ENCODE data around the gene NCSTN. TPM values are rescaled to one million over a fixed set of nuclear protein-coding genes. Genes with fewer than 3 reads are reported as not detected.

The NCSTN gene
- total and polyA plus RNA-seq, 9 of the 15 experiments (the other 6 are each of a cell fraction or from before 2014, with no cell fraction given), result 21.3 to 91.1 (median 57.9) TPM

DNA sequence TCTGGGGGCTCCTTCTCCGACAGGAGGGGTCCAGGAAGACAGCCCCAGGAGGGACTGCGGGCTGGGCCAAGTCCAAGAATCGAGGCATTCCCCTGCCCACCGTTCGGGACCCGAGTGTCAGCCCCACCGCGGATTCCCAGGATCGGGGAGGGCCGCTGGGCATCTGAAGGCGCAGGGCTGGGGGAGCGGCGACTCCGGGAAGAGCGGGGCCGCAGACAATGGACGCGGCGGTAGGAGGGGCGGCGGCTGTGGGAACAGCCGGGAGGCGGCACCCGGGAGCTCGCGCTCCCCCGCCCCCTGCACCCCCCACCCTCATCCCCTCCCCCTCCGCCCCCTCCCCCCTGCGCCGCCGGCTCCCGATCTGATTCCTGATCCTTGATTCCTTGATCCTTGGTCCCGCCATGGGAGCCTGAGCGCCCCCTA, 57.1 kb downstream of the NCSTN start, which contains the start of gene VANGL2 (continued):
- TF ChIP-seq NCOA2 (IDR thresholded peaks at IDR 0.05; ENCODE audit: partially characterized antibody in 2 of 2), result no peak
- TF ChIP-seq ZEB2 (IDR thresholded peaks at IDR 0.05), result no peak
- peak; percentile 61 for TF ChIP-seq RBFOX2 (IDR thresholded peaks at IDR 0.05; ENCODE audit: low read depth, low read length)
- TF ChIP-seq ZBTB17 (CRISPR knock-in tag; IDR thresholded peaks at IDR 0.05), result 0 out of 2 replicates have a peak, but pooled peaks have one; percentile 27
- TF ChIP-seq YY1 (IDR thresholded peaks at IDR 0.05; ENCODE audit: borderline replicate concordance in 1 of 3, control insufficient read depth in 1 of 3, extremely low read depth in 1 of 3, insufficient read depth in 3 of 3, insufficient read length in 1 of 3, insufficient replicate concordance in 2 of 3, low read depth in 1 of 3, low read length in 2 of 3), result peak; percentile 15 to 90 (median 80)
- 0 out of 2 replicates have a peak, but pooled peaks have one; percentile 40 for TF ChIP-seq ZNF766 (CRISPR knock-in tag; conservative IDR thresholded peaks at IDR 0.05)
- TF ChIP-seq ILK (tag; IDR thresholded peaks at IDR 0.05; ENCODE audit: borderline replicate concordance, low read depth), result no peak
- no peak for TF ChIP-seq NCOA6 (IDR thresholded peaks at IDR 0.05)
- TF ChIP-seq NFE2L1 (tag; IDR thresholded peaks at IDR 0.05; ENCODE audit: borderline replicate concordance, low read depth), result no peak
- no peak for TF ChIP-seq KLF1 (tag; IDR thresholded peaks at IDR 0.05)
- no peak for TF ChIP-seq ZC3H4 (CRISPR knock-in tag; IDR thresholded peaks at IDR 0.05; ENCODE audit: borderline replicate concordance)
- TF ChIP-seq, protein P1, sequence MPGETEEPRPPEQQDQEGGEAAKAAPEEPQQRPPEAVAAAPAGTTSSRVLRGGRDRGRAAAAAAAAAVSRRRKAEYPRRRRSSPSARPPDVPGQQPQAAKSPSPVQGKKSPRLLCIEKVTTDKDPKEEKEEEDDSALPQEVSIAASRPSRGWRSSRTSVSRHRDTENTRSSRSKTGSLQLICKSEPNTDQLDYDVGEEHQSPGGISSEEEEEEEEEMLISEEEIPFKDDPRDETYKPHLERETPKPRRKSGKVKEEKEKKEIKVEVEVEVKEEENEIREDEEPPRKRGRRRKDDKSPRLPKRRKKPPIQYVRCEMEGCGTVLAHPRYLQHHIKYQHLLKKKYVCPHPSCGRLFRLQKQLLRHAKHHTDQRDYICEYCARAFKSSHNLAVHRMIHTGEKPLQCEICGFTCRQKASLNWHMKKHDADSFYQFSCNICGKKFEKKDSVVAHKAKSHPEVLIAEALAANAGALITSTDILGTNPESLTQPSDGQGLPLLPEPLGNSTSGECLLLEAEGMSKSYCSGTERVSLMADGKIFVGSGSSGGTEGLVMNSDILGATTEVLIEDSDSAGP (CRISPR knock-in tag; IDR thresholded peaks at IDR 0.05), result no peak
- TF ChIP-seq, protein P2, sequence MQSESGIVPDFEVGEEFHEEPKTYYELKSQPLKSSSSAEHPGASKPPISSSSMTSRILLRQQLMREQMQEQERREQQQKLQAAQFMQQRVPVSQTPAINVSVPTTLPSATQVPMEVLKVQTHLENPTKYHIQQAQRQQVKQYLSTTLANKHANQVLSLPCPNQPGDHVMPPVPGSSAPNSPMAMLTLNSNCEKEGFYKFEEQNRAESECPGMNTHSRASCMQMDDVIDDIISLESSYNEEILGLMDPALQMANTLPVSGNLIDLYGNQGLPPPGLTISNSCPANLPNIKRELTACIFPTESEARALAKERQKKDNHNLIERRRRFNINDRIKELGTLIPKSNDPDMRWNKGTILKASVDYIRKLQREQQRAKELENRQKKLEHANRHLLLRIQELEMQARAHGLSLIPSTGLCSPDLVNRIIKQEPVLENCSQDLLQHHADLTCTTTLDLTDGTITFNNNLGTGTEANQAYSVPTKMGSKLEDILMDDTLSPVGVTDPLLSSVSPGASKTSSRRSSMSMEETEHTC (IDR thresholded peaks at IDR 0.05), result no peak
- TF ChIP-seq POLR2B (IDR thresholded peaks at IDR 0.05; ENCODE audit: low read depth, partially characterized antibody), result no peak
- TF ChIP-seq, protein P3, sequence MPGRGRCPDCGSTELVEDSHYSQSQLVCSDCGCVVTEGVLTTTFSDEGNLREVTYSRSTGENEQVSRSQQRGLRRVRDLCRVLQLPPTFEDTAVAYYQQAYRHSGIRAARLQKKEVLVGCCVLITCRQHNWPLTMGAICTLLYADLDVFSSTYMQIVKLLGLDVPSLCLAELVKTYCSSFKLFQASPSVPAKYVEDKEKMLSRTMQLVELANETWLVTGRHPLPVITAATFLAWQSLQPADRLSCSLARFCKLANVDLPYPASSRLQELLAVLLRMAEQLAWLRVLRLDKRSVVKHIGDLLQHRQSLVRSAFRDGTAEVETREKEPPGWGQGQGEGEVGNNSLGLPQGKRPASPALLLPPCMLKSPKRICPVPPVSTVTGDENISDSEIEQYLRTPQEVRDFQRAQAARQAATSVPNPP (IDR thresholded peaks at IDR 0.05; ENCODE audit: borderline replicate concordance, insufficient read depth, insufficient read length), result no peak
- no peak for TF ChIP-seq RBM15 (IDR thresholded peaks at IDR 0.05; ENCODE audit: insufficient read depth, low read length)
- no peak for TF ChIP-seq NUFIP1 (IDR thresholded peaks at IDR 0.05; ENCODE audit: partially characterized antibody)
- no peak for TF ChIP-seq ZFP36 (IDR thresholded peaks at IDR 0.05; ENCODE audit: low read depth, low read length, partially characterized antibody)
- no peak for TF ChIP-seq CHD1 (IDR thresholded peaks at IDR 0.05; ENCODE audit: low read length)
- peak; percentile 35 for TF ChIP-seq PCBP2 (IDR thresholded peaks at IDR 0.05; ENCODE audit: low read depth, low read length, poor library complexity, severe bottlenecking)
- no peak for TF ChIP-seq ZFP30 (CRISPR knock-in tag; IDR thresholded peaks at IDR 0.05; ENCODE audit: borderline replicate concordance)
- TF ChIP-seq, protein P4, sequence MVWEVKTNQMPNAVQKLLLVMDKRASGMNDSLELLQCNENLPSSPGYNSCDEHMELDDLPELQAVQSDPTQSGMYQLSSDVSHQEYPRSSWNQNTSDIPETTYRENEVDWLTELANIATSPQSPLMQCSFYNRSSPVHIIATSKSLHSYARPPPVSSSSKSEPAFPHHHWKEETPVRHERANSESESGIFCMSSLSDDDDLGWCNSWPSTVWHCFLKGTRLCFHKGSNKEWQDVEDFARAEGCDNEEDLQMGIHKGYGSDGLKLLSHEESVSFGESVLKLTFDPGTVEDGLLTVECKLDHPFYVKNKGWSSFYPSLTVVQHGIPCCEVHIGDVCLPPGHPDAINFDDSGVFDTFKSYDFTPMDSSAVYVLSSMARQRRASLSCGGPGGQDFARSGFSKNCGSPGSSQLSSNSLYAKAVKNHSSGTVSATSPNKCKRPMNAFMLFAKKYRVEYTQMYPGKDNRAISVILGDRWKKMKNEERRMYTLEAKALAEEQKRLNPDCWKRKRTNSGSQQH (CRISPR knock-in tag; IDR thresholded peaks at IDR 0.05), result no peak
- no peak for TF ChIP-seq ERF (CRISPR knock-in tag; IDR thresholded peaks at IDR 0.05)
- TF ChIP-seq TBP (optimal IDR thresholded peaks at IDR 0.05; ENCODE audit: low read depth, low read length), result peak; percentile 42
